Nephron (organoid): Measurements from ENCODE around the gene SLC38A10.

Experiments
- H3K27ac Mint-ChIP-seq, 3 experiments: 2 replicates each; pipeline ENCODE4 v1.8.0; 2020; ENCODE audit warnings: mixed read lengths in 3 of 3, mild to moderate bottlenecking in 2 of 3, moderate library complexity in 1 of 3
- H3K27me3 Mint-ChIP-seq: 2 replicates; pipeline ENCODE4 v1.8.0; 2021; ENCODE audit warnings: low read depth, mild to moderate bottlenecking, moderate library complexity, mixed read lengths
- H3K36me3 Mint-ChIP-seq: 2 replicates; pipeline ENCODE4 v1.8.0; 2020; ENCODE audit warnings: low read depth, mixed read lengths
- H3K4me1 Mint-ChIP-seq: 2 replicates; pipeline ENCODE4 v1.8.0; 2020; ENCODE audit warnings: mixed read lengths
- H3K4me3 Mint-ChIP-seq, 3 experiments: 2 replicates each; pipeline ENCODE4 v1.8.0; 2020; ENCODE audit warnings: mild to moderate bottlenecking in 3 of 3, mixed read lengths in 3 of 3, moderate library complexity in 2 of 3
- H3K9me3 Mint-ChIP-seq: 2 replicates; pipeline ENCODE4 v1.8.0; 2020; ENCODE audit warnings: mixed read lengths
- CTCF ChIP-seq, 3 experiments: fragments of 200-600 bp; sonication (generic); IDR thresholded peaks; one replicate each; pipeline ENCODE4 v1.5.0; 2021; ENCODE audit warnings: antibody characterized with exemption in 3 of 3; ENCODE audit not compliant: unreplicated experiment in 3 of 3

SLC38A10 gene

GRCh38 chr17:81210466-81210865, 84.6 kb downstream of the SLC38A10 start:
- peaks cover 6% of the 10 kb centered on the region for H3K36me3 Mint-ChIP-seq
- no peak for TF ChIP-seq CTCF (IDR thresholded peaks at IDR 0.05; ENCODE audit: unreplicated experiment in 3 of 3)

GRCh38 chr17:81209141-81209540, 86.0 kb downstream of the SLC38A10 start:
- Mint-ChIP-seq H3K9me3 (no peaks in the 10 kb centered on the region), H3K4me1 (no peaks in the 10 kb centered on the region), H3K27me3 (no peaks in the 10 kb centered on the region), H3K27ac (no peak overlapping the region), H3K4me3 (no peak overlapping the region), H3K36me3 (peaks cover 6% of the 10 kb centered on the region)
- no peak for TF ChIP-seq CTCF (IDR thresholded peaks at IDR 0.05; ENCODE audit: unreplicated experiment in 3 of 3)

More at GRCh38 chr17:81210466-81210865, 84.6 kb downstream of the SLC38A10 start:
- H3K27ac Mint-ChIP-seq: no peak overlapping the region
- no peaks in the 10 kb centered on the region for H3K4me1 Mint-ChIP-seq
- no peaks in the 10 kb centered on the region for H3K27me3 Mint-ChIP-seq
- H3K4me3 Mint-ChIP-seq: no peak overlapping the region
- H3K9me3 Mint-ChIP-seq: no peaks in the 10 kb centered on the region

- H3K36me3 Mint-ChIP-seq: peaks cover 6% of the 10 kb centered on the region
- H3K27me3 Mint-ChIP-seq: no peaks in the 10 kb centered on the region
- H3K27ac Mint-ChIP-seq: no peak overlapping the region
- H3K4me3 Mint-ChIP-seq: no peak overlapping the region
- no peaks in the 10 kb centered on the region for H3K9me3 Mint-ChIP-seq
- no peaks in the 10 kb centered on the region for H3K4me1 Mint-ChIP-seq
- TF ChIP-seq CTCF (IDR thresholded peaks at IDR 0.05; ENCODE audit: unreplicated experiment in 3 of 3): no peak
These were observed 86.5 kb downstream of the SLC38A10 start for GRCh38 chr17:81208651-81209050.

GRCh38 chr17:81207610-81208581, 87.2 kb downstream of the SLC38A10 start:
- Mint-ChIP-seq H3K9me3 (no peaks in the 10 kb centered on the region), H3K4me1 (no peaks in the 10 kb centered on the region), H3K4me3 (no peak overlapping the region), H3K27me3 (no peaks in the 10 kb centered on the region), H3K36me3 (peaks cover 6% of the 10 kb centered on the region), H3K27ac (no peak overlapping the region)
- no peak for TF ChIP-seq CTCF (IDR thresholded peaks at IDR 0.05; ENCODE audit: unreplicated experiment in 3 of 3)

GRCh38 chr17:81206657-81207056, 88.5 kb downstream of the SLC38A10 start:
- Mint-ChIP-seq H3K9me3 (no peaks in the 10 kb centered on the region), H3K27me3 (no peaks in the 10 kb centered on the region), H3K4me3 (no peak overlapping the region), H3K36me3 (peaks cover 6% of the 10 kb centered on the region), H3K27ac (no peak overlapping the region), H3K4me1 (no peaks in the 10 kb centered on the region)
- TF ChIP-seq CTCF (IDR thresholded peaks at IDR 0.05; ENCODE audit: unreplicated experiment in 3 of 3): no peak

- H3K36me3 Mint-ChIP-seq: peaks cover 5% of the 10 kb centered on the region
- H3K27ac Mint-ChIP-seq: no peak overlapping the region
- TF ChIP-seq CTCF (IDR thresholded peaks at IDR 0.05; ENCODE audit: unreplicated experiment in 3 of 3): no peak
- no peak overlapping the region for H3K4me3 Mint-ChIP-seq
- no peaks in the 10 kb centered on the region for H3K4me1 Mint-ChIP-seq
- H3K27me3 Mint-ChIP-seq: no peaks in the 10 kb centered on the region
- H3K9me3 Mint-ChIP-seq: no peaks in the 10 kb centered on the region
These were observed 88.9 kb downstream of the SLC38A10 start for GRCh38 chr17:81206166-81206565.
